B cell (primary cell): ENCODE results near the gene ABCA6. TPM values are rescaled to one million over a fixed set of nuclear protein-coding genes. Genes with fewer than 3 reads are reported as not detected.

Experiments
- ATAC-seq: fragments of 200-7000 bp; cut with Tn5 transposase; one replicate; pipeline ENCODE4 v1.10.0; 2021; ENCODE audit warnings: low read depth, mild to moderate bottlenecking, moderate number of reproducible peaks, moderate library complexity
- CTCF ChIA-PET: fragments of 350-600 bp; sonication (Branson Sonifier 250); formaldehyde crosslinking; loops from one replicate; lab custom pipeline; 2021; ENCODE audit warnings: antibody characterized with exemption, inconsistent platforms; lab: Charles Lee
- POLR2A ChIA-PET: fragments of 350-600 bp; sonication (Branson Sonifier 250); formaldehyde crosslinking; loops from one replicate; lab custom pipeline; 2021; ENCODE audit warnings: antibody characterized with exemption; lab: Charles Lee
- DNase-seq: peaks from one replicate; pipeline ENCODE4 v3.0.0; 2013
- H2AFZ ChIP-seq: 2 replicates; pipeline ENCODE4 v1.6.1; 2012; ENCODE audit warnings: mild to moderate bottlenecking, low read depth, low read length; ENCODE audit not compliant: insufficient read depth, poor library complexity, severe bottlenecking
- H3K27ac ChIP-seq, 2 donors: 1 replicate in 1 of 2; 2 replicates in 1 of 2; pipeline ENCODE4 v1.5.1; 2012 to 2013; ENCODE audit warnings: low read length in 2 of 2, mild to moderate bottlenecking in 2 of 2, moderate library complexity in 1 of 2
- H3K27me3 ChIP-seq, 4 experiments: fragments of 200-600 bp in 1 of 4; sonication (generic) in 1 of 4; replicated peaks in 1 of 4; 1 replicate in 2 of 4; 2 replicates in 2 of 4; pipeline versions ENCODE4 v1.6.1 to v1.7.0; 2013 to 2016; ENCODE audit warnings: low read length in 3 of 4, mild to moderate bottlenecking in 2 of 4, mixed read lengths in 1 of 4, moderate library complexity in 1 of 4; ENCODE audit not compliant: insufficient read depth in 4 of 4, control insufficient read depth in 3 of 4; ENCODE audit errors: control extremely low read depth in 1 of 4
- H3K36me3 ChIP-seq, 2 experiments: replicated peaks in 1 of 2; 1 replicate in 1 of 2; 2 replicates in 1 of 2; pipeline versions ENCODE4 v1.6.1 to v1.7.1; 2013; ENCODE audit warnings: low read length in 1 of 2; ENCODE audit not compliant: insufficient read depth in 2 of 2, control insufficient read depth in 1 of 2; ENCODE audit errors: control extremely low read depth in 1 of 2, extremely low read depth in 1 of 2
- H3K4me1 ChIP-seq, 2 donors: fragments of 200-600 bp in 1 of 2; sonication (generic) in 1 of 2; 1 replicate in 1 of 2; 2 replicates in 1 of 2; pipeline versions ENCODE4 v1.5.1 to v1.6.1; 2013 to 2017; ENCODE audit warnings: low read length in 2 of 2; ENCODE audit not compliant: control insufficient read depth in 2 of 2, insufficient read depth in 2 of 2
- H3K4me2 ChIP-seq: replicated peaks from 2 replicates; pipeline ENCODE3; 2012; ENCODE audit warnings: mild to moderate bottlenecking, low read depth, low read length; ENCODE audit not compliant: poor library complexity, severe bottlenecking
- H3K4me3 ChIP-seq, 5 experiments: fragments of 200-600 bp in 1 of 5; sonication (generic) in 1 of 5; 1 replicate in 3 of 5; 2 replicates in 2 of 5; pipeline versions ENCODE4 v1.5.1 to v1.7.0; 2011 to 2016; ENCODE audit warnings: low read length in 4 of 5, mild to moderate bottlenecking in 4 of 5, low read depth in 2 of 5, control low read depth in 1 of 5, moderate library complexity in 1 of 5; ENCODE audit not compliant: insufficient read depth in 1 of 5; ENCODE audit errors: control extremely low read depth in 1 of 5, extremely low read depth in 1 of 5
- H3K79me2 ChIP-seq: fragments of 200-600 bp; sonication (generic); one replicate; pipeline ENCODE4 v1.6.0; 2016; ENCODE audit warnings: low read length; ENCODE audit not compliant: control insufficient read depth, insufficient read depth
- H3K9ac ChIP-seq: fragments of 200-600 bp; sonication (generic); 2 replicates; pipeline ENCODE4 v1.6.1; 2017; ENCODE audit warnings: mild to moderate bottlenecking, low read length, moderate library complexity
- H3K9me3 ChIP-seq, 3 donors: one replicate each; pipeline versions ENCODE4 v1.6.1 to v1.7.1; 2013; ENCODE audit warnings: low read length in 2 of 3; ENCODE audit not compliant: control insufficient read depth in 2 of 3, insufficient read depth in 1 of 3; ENCODE audit errors: control extremely low read depth in 1 of 3
- H4K20me1 ChIP-seq: 2 replicates; pipeline ENCODE4 v1.6.0; 2012; ENCODE audit warnings: mild to moderate bottlenecking, low read length; ENCODE audit not compliant: insufficient read depth, control insufficient read depth, poor library complexity, severe bottlenecking
- H3K27ac Mint-ChIP-seq: one replicate; pipeline ENCODE4 v1.8.0; 2021; ENCODE audit warnings: mixed read lengths
- H3K27me3 Mint-ChIP-seq: one replicate; pipeline ENCODE4 v1.8.0; 2021; ENCODE audit warnings: mixed read lengths
- H3K4me1 Mint-ChIP-seq: one replicate; pipeline ENCODE4 v1.8.0; 2021; ENCODE audit warnings: mixed read lengths
- H3K4me3 Mint-ChIP-seq: one replicate; pipeline ENCODE4 v1.8.0; 2021; ENCODE audit warnings: mixed read lengths
- H3K9me3 Mint-ChIP-seq: one replicate; pipeline ENCODE4 v1.8.0; 2022; ENCODE audit warnings: mixed read lengths; ENCODE audit not compliant: insufficient read depth
- CTCF ChIP-seq: fragments of 200-600 bp; IDR thresholded peaks from one replicate; pipeline ENCODE4 v1.8.0; 2022; ENCODE audit warnings: antibody characterized with exemption, mild to moderate bottlenecking
- EZH2 ChIP-seq: IDR thresholded peaks from 2 replicates; pipeline ENCODE4 v1.6.1; 2012; ENCODE audit warnings: borderline replicate concordance, low read depth, mild to moderate bottlenecking, moderate library complexity, low read length; ENCODE audit not compliant: insufficient read depth, poor library complexity, severe bottlenecking
- WGBS: methylation state at CpG from one replicate; pipeline ENCODE4 v1.1.5; 2013; ENCODE audit warnings: missing lambda C conversion rate; ENCODE audit not compliant: insufficient coverage; 5-methylcytosine and 5-hydroxymethylcytosine counted together
- intact Hi-C: fragments of 100-400 bp; cut with micrococcal nuclease; formaldehyde crosslinking; loops from one replicate; pipeline ENCODE4 v1.10.0; 2022
- polyA plus RNA-seq: library from polyadenylated mRNA; depleted of rRNA; stranded (reverse); fragments of >200 nt; gene quantifications from 2 replicates; pipeline ENCODE4 v1.2.3, GENCODE V29; 2012
- total RNA-seq, 2 donors: library from RNA; stranded (reverse); fragments of 120-200 nt in 1 of 2; gene quantifications; 1 replicate in 1 of 2; 2 replicates in 1 of 2; pipeline versions ENCODE4 v1.2.3 to v1.2.4, GENCODE V29; 2013 to 2022

ABCA6 gene
- total and polyA plus RNA-seq, 2 donors (not counting 1 experiment from before 2014, with no cell fraction given) = 0.18 to 1.4 TPM

GRCh38 chr17:69175262-69175624 lies 33.5 kb upstream of the ABCA6 start:
- ChIA-PET CTCF (interaction anchor here (0.8 kb wide), 1 partner anchor 16 kb away, joined by 3 read pairs; no protein-coding TSS in a partner anchor), POLR2A (no interaction called here)
- TF ChIP-seq EZH2 (no peak), CTCF (no peak)
- no peaks in the 10 kb centered on the region for H3K27me3 ChIP-seq
- ATAC-seq (no peak), DNase-seq (no peak)
- no peak overlapping the region for H2AFZ ChIP-seq
- H3K4me1 ChIP-seq = peaks cover 6 to 18% of the 10 kb centered on the region in 2 donors
- H3K9me3 ChIP-seq = no peaks in the 10 kb centered on the region
- H3K27ac ChIP-seq = no peak overlapping the region
- no peak overlapping the region for H3K9ac ChIP-seq
- H3K4me2 ChIP-seq = no peak overlapping the region
- intact Hi-C loops = no loop called here
- H3K4me3 Mint-ChIP-seq = no peak overlapping the region
- no peaks in the 10 kb centered on the region for H3K9me3 Mint-ChIP-seq
- peaks cover 31% of the 10 kb centered on the region for H3K4me1 Mint-ChIP-seq
- H3K27me3 Mint-ChIP-seq = no peaks in the 10 kb centered on the region
- WGBS = 100% methylated on average over 1 of the region's 4 CpGs
- no peak overlapping the region for H3K27ac Mint-ChIP-seq
- no peaks in the 10 kb centered on the region for H3K79me2 ChIP-seq
- H3K36me3 ChIP-seq = no peaks in the 10 kb centered on the region
- H4K20me1 ChIP-seq = no peaks in the 10 kb centered on the region
- H3K4me3 ChIP-seq = no peak overlapping the region

DNA sequence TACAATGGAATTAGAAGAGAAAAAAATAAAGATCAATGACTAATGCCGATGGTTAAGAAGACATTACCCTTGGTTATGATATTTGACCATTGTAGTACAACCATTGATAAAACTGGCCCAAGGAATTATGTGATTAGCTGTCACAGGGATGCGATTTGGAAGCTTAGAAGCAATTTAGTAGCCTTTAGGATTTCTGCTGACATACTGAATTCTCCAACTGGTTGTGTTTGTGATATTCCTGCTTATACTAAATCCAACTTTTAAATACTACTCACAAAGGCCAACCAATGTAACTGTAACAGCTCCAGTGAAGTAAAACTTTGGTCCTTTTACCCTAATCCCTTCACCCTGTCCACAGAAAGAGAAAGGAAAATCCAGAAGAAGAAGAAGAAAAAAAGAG lies 31.4 kb upstream of the ABCA6 start:
- H3K27me3 Mint-ChIP-seq = no peaks in the 10 kb centered on the region

More for the DNA sequence above, 31.4 kb upstream of the ABCA6 start:
- no peaks in the 10 kb centered on the region for H3K79me2 ChIP-seq
- H3K27me3 ChIP-seq = no peaks in the 10 kb centered on the region
- peaks cover 19% of the 10 kb centered on the region for H3K4me1 Mint-ChIP-seq
- no peak overlapping the region for H3K27ac Mint-ChIP-seq
- CTCF ChIA-PET = no interaction called here
- no peak overlapping the region for H3K4me3 Mint-ChIP-seq
- intact Hi-C loops = no loop called here
- no peak overlapping the region for H3K9ac ChIP-seq
- H3K4me1 ChIP-seq = peaks cover 0 to 12% of the 10 kb centered on the region in 2 donors
- H3K4me3 ChIP-seq = no peak overlapping the region
- no CpG with 5 or more reads among the region's 2 CpGs for WGBS
- ATAC-seq (no peak), DNase-seq (no peak)
- no peaks in the 10 kb centered on the region for H3K9me3 Mint-ChIP-seq
- no peak overlapping the region for H3K4me2 ChIP-seq
- H4K20me1 ChIP-seq = no peaks in the 10 kb centered on the region
- no peak overlapping the region for H3K27ac ChIP-seq
- POLR2A ChIA-PET = no interaction called here
- no peak overlapping the region for H2AFZ ChIP-seq
- no peaks in the 10 kb centered on the region for H3K36me3 ChIP-seq
- peaks cover 0 to 2% (median 0%) of the 10 kb centered on the region in 3 donors for H3K9me3 ChIP-seq
- TF ChIP-seq CTCF (no peak), EZH2 (no peak)
